Motor neuron (in vitro differentiated cells): ENCODE results near the gene IGFBP1. TPM values are rescaled to one million over a fixed set of nuclear protein-coding genes. Genes with fewer than 3 reads are reported as not detected.

Source experiments
- ATAC-seq, 8 experiments: fragments of 200-7000 bp; cut with Tn5 transposase; replicated peaks in 6 of 8; 2 replicates each; pipeline ENCODE4 v1.8.0; 2021; ENCODE audit warnings: mild to moderate bottlenecking in 8 of 8, moderate library complexity in 8 of 8
- H3K27ac ChIP-seq, 2 donors: fragments of 250-450 bp; sonication (Bioruptor Pico); 2 replicates each; pipeline ENCODE4 v1.9.0; 2021; ENCODE audit warnings: antibody characterized with exemption in 2 of 2, mild to moderate bottlenecking in 2 of 2, moderate library complexity in 1 of 2
- H3K4me1 ChIP-seq, 2 donors: fragments of 250-450 bp; sonication (Bioruptor Pico); replicated peaks in 1 of 2; 2 replicates each; pipeline ENCODE4 v1.6.1; 2021; ENCODE audit warnings: antibody characterized with exemption in 2 of 2, mild to moderate bottlenecking in 2 of 2, moderate library complexity in 1 of 2
- H3K4me3 ChIP-seq, 5 donors: fragments of 250-450 bp; sonication (Bioruptor Pico); 2 replicates each; pipeline ENCODE4 v1.9.0; 2021; ENCODE audit warnings: antibody characterized with exemption in 5 of 5, mild to moderate bottlenecking in 5 of 5, moderate library complexity in 4 of 5
- WGBS, 10 experiments: fragments of 450-650 bp; shearing (Covaris generic); methylation state at CpG; one replicate each; pipeline ENCODE4 v1.0.0; 2022; 5-methylcytosine and 5-hydroxymethylcytosine counted together
- in situ Hi-C, 9 experiments: fragments of 400-800 bp; cut with MboI; loops; one replicate each; pipeline ENCODE4 v1.15.0; 2021; ENCODE audit warnings: low sequenced_read_pairs in 9 of 9, low pct_unique_long_range_greater_than_20kb in 2 of 9; ENCODE audit not compliant: unreplicated experiment in 9 of 9
- total RNA-seq, 8 experiments: library from RNA; unstranded; fragments of 300-600 nt; gene quantifications; 2 replicates each; pipeline versions ENCODE4 v1.2.3 to v1.2.4, GENCODE V29; 2022

The IGFBP1 gene
- total RNA-seq, 8 experiments from 2014 or later: not detected

- in situ Hi-C loops: loop anchor here in 6 of 9 experiments (10.0 to 25.0 kb wide), 2 partner anchors 707 to 715 kb away; partner anchors contain the start of gene RAMP3 (in 6 of the 6)
These were observed 18.9 kb upstream of the IGFBP1 start for GRCh38 chr7:45869426-45869825.

GRCh38 chr7:45872116-45873034, 15.9 kb upstream of the IGFBP1 start:
- peak in 2 of 8 experiments; percentile 56 to 59 for ATAC-seq
- Histone ChIP-seq H3K4me3 (no peak overlapping the region), H3K4me1 (no peaks in the 10 kb centered on the region), H3K27ac (no peak overlapping the region)
- in situ Hi-C loops: loop anchor here in 5 of 9 experiments (25.0 kb wide), 1 partner anchor 710 kb away; the partner anchor contains the start of gene RAMP3 (in 5 of the 5)
- 27 to 91% (median 64%) methylated on average over 1 to 6 of the region's 10 CpGs; no CpG with 5 or more reads in 3 of the 10 experiments for WGBS, 10 experiments

More at GRCh38 chr7:45869426-45869825, 18.9 kb upstream of the IGFBP1 start:
- Histone ChIP-seq H3K27ac (no peak overlapping the region), H3K4me3 (no peak overlapping the region), H3K4me1 (no peaks in the 10 kb centered on the region)
- ATAC-seq: no peak
- 62 to 100% (median 80%) methylated on average over 1 to 4 of the region's 4 CpGs; no CpG with 5 or more reads in 1 of the 10 experiments for WGBS, 10 experiments

GRCh38 chr7:45873035-45873354, 15.3 kb upstream of the IGFBP1 start, which contains the start of gene CCDC201:
CCDC201 (minus strand) TSS chr7:45873082; CDS start chr7:45873007, 75 bp downstream.
- WGBS, 10 experiments: 31 to 80% (median 80%) methylated on average over 1 to 4 of the region's 7 CpGs; no CpG with 5 or more reads in 7 of the 10 experiments
- no peaks in the 10 kb centered on the region for H3K4me1 ChIP-seq
- H3K27ac ChIP-seq: no peak within 1 kb of the TSS
- in situ Hi-C loops: loop anchor here in 5 of 9 experiments (25.0 kb wide), 1 partner anchor 711 kb away; the partner anchor contains the start of gene RAMP3 (in 5 of the 5)
- H3K4me3 ChIP-seq: no peak within 1 kb of the TSS
- no peak for ATAC-seq

- in situ Hi-C loops: loop anchor here in 5 of 9 experiments (25.0 kb wide), 1 partner anchor 711 kb away; the partner anchor contains the start of gene RAMP3 (in 5 of the 5)
- Histone ChIP-seq H3K27ac (no peak overlapping the region), H3K4me1 (no peaks in the 10 kb centered on the region), H3K4me3 (no peak overlapping the region)
- 32 to 81% (median 66%) methylated on average over 1 to 5 of the region's 6 CpGs; no CpG with 5 or more reads in 2 of the 10 experiments for WGBS, 10 experiments
- ATAC-seq: no peak
These were observed 14.9 kb upstream of the IGFBP1 start for GRCh38 chr7:45873355-45873754.

- in situ Hi-C loops: loop anchor here in 5 of 9 experiments (25.0 kb wide), 1 partner anchor 712 kb away; the partner anchor contains the start of gene RAMP3 (in 5 of the 5)
- ATAC-seq: no peak
- no peak overlapping the region for H3K4me3 ChIP-seq
- H3K27ac ChIP-seq: no peak overlapping the region
- H3K4me1 ChIP-seq: no peaks in the 10 kb centered on the region
- whole genome bisulfite sequencing, 10 experiments: 15 to 100% (median 82%) methylated on average over 1 to 3 of the region's 8 CpGs; no CpG with 5 or more reads in 4 of the 10 experiments
These were observed 13.7 kb upstream of the IGFBP1 start for GRCh38 chr7:45874408-45875131.

GRCh38 chr7:45876519-45876918, 11.8 kb upstream of the IGFBP1 start:
- 51 to 100% (median 100%) methylated on average over 1 to 2 of the region's 2 CpGs; no CpG with 5 or more reads in 6 of the 10 experiments for WGBS, 10 experiments
- ATAC-seq: no peak
- H3K4me3 ChIP-seq: no peak overlapping the region
- H3K27ac ChIP-seq: no peak overlapping the region
- H3K4me1 ChIP-seq: no peaks in the 10 kb centered on the region
- in situ Hi-C loops: no loop called here

- Histone ChIP-seq H3K4me1 (no peaks in the 10 kb centered on the region), H3K27ac (no peak overlapping the region), H3K4me3 (no peak overlapping the region)
- WGBS, 10 experiments: 0 to 81% (median 22%) methylated on average over 1 to 3 of the region's 3 CpGs; no CpG with 5 or more reads in 1 of the 10 experiments
- ATAC-seq: no peak
- in situ Hi-C loops: no loop called here
These were observed 9.7 kb upstream of the IGFBP1 start for GRCh38 chr7:45878457-45879144.

- Histone ChIP-seq H3K27ac (no peak overlapping the region), H3K4me1 (no peaks in the 10 kb centered on the region), H3K4me3 (no peak overlapping the region)
- ATAC-seq: no peak
- 17 to 93% (median 78%) methylated on average over 1 to 7 of the region's 7 CpGs; no CpG with 5 or more reads in 4 of the 10 experiments for WGBS, 10 experiments
- in situ Hi-C loops: no loop called here
These were observed 7.8 kb upstream of the IGFBP1 start for GRCh38 chr7:45880433-45880860.

GRCh38 chr7:45881280-45881758, 7.0 kb upstream of the IGFBP1 start:
- H3K27ac ChIP-seq: no peak overlapping the region
- WGBS, 10 experiments: 60 to 100% (median 88%) methylated on average over 1 to 6 of the region's 9 CpGs; no CpG with 5 or more reads in 3 of the 10 experiments
- H3K4me3 ChIP-seq: no peak overlapping the region
- ATAC-seq: no peak
- no peaks in the 10 kb centered on the region for H3K4me1 ChIP-seq
- in situ Hi-C loops: no loop called here

GRCh38 chr7:45881759-45882464, 6.4 kb upstream of the IGFBP1 start:
- Histone ChIP-seq H3K4me3 (no peak overlapping the region), H3K4me1 (no peaks in the 10 kb centered on the region), H3K27ac (no peak overlapping the region)
- peak in 2 of 8 experiments; percentile 19 to 39 for ATAC-seq
- WGBS, 10 experiments: 30 to 100% (median 69%) methylated on average over 1 to 8 of the region's 12 CpGs; no CpG with 5 or more reads in 2 of the 10 experiments
- in situ Hi-C loops: no loop called here

GRCh38 chr7:45882465-45882810, 5.8 kb upstream of the IGFBP1 start:
- H3K27ac ChIP-seq: no peak overlapping the region
- 30 to 100% (median 57%) methylated on average over 1 to 4 of the region's 5 CpGs; no CpG with 5 or more reads in 2 of the 10 experiments for WGBS, 10 experiments
- no peak for ATAC-seq

GRCh38 chr7:45884136-45884535, 4.2 kb upstream of the IGFBP1 start:
- in situ Hi-C loops: no loop called here
- no peak for ATAC-seq
- Histone ChIP-seq H3K27ac (no peak overlapping the region), H3K4me1 (peaks cover 0 to 3% of the 10 kb centered on the region in 2 donors), H3K4me3 (no peak overlapping the region)
- 50 to 100% (median 80%) methylated on average over 1 to 4 of the region's 4 CpGs; no CpG with 5 or more reads in 1 of the 10 experiments for WGBS, 10 experiments

More at GRCh38 chr7:45882465-45882810, 5.8 kb upstream of the IGFBP1 start:
- Histone ChIP-seq H3K4me3 (no peak overlapping the region), H3K4me1 (no peaks in the 10 kb centered on the region)
- in situ Hi-C loops: no loop called here
